GM18907 (cell line): ENCODE data around the gene SMYD3.

Source experiments
- ATAC-seq: cut with Tn5 transposase; IDR thresholded peaks from one replicate; pipeline ENCODE4 v1.9.1; 2021; ENCODE audit warnings: mild to moderate bottlenecking, moderate library complexity; ENCODE audit not compliant: unreplicated experiment

The SMYD3 gene

DNA sequence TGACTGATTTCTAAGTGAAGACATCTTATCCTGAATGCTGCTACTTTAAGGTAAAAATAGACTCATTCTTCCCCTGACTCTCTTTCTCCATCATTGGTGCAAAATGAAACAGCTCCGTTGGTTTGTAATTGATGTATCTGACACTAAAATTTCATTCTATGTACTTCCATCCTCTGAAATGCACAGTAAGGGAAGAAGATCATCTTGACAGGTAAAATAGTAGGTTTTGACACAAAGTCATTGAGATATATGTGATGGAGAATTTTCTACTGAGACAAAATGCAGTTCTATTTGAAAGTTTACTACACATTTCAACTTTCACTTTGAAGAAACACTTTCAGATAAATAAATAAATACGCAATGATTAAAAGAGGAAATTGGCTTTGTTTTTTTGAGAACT, 348.9 kb downstream of the SMYD3 start:
- no peak for ATAC-seq

DNA sequence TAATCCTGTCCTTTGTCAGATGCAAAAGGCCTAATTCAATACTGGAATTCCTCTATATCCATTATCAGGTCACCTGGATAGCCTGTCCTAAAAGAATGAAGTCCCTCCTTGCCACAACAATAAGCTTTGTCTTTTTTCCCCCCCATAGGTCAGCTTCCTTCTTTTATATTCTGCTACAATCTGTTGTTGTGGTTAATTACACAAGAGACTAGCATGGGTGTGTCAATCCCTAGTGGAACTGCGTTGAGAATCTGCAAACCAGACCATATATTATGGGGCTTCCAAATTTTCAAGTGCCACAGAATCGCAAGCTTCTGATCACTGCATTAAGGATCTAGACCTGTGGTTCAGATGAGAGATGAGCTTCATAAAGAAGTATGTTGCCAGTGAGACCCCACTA, 349.6 kb downstream of the SMYD3 start:
- no peak for ATAC-seq

DNA sequence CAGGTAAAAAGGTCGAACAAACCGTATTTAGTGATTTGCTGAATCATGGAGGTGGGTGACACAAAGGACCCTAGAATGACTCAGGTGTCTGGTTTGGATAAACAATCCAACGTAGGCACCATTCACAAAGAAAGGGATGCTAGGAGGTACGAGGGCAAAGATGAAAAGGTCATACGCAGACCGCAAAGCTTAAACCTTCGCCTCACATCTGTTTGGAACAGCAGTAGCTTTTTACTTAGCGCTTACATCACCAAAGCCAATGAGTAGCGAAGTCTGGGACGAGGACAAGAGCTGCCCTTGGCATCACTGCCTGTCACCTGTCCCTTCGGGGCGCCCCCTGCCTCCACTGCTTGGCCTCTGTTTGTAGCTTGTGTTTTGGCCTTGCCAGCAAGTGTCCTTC, 350.2 kb downstream of the SMYD3 start:
- no peak for ATAC-seq

DNA sequence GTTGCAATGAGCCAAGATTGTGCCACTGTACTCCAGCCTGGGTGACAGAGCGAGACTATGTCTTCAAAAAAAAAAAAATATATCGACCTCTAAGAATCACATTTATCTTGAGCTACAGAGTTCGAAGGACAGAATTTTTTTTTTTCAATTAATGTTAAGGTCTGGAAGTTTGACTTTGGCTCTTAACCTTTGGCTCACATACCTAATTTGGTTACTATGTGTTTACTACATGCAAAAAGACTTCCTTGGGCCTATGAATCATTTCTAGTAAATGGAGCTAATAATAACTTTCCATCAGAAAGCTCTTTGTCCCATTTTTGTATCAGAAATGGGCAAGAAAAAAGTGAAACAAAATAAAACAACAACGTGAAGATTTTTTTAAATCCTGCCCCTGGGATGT, 351.2 kb downstream of the SMYD3 start:
- ATAC-seq = no peak

DNA sequence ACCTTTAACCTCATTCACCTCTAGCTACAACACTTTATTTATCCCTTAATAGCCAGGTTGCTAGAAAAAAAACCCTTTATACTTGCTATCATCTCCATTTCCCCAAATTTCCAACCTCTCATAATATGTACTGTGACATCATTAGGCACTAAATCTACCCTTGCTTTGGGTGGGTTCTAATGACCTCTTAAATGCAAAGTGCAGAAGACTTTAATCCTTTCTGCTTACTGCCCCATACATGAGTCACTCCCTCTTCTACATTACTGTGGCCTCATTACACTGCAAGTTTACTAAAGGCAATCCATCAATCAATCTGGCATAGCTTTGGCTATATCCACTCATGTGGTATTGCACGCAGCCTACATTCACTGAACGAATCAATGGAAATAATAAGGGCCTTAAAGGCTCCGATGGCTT, 353.3 kb downstream of the SMYD3 start:
- no peak for ATAC-seq

DNA sequence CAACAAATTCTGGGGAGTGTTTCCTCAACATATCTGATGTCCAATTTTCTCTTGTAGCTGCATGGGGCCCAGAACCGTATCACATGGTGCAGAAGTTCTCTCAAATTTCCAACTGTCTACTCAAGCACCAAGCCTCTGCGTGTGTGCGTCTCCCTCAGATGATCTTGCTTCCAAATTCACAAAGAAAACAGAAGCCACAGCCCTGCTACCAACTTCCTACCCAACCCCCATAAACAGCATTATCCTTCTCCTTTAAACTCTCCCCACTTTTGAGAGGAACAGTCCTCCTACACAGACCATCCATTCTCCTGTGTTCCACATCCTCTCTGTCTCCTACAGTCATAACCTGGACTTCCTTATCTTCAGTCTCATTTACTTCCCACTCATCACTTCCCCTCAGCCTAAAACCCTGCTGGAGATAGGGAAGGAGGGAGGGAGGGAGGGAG, 354.1 kb downstream of the SMYD3 start:
- ATAC-seq = no peak

DNA sequence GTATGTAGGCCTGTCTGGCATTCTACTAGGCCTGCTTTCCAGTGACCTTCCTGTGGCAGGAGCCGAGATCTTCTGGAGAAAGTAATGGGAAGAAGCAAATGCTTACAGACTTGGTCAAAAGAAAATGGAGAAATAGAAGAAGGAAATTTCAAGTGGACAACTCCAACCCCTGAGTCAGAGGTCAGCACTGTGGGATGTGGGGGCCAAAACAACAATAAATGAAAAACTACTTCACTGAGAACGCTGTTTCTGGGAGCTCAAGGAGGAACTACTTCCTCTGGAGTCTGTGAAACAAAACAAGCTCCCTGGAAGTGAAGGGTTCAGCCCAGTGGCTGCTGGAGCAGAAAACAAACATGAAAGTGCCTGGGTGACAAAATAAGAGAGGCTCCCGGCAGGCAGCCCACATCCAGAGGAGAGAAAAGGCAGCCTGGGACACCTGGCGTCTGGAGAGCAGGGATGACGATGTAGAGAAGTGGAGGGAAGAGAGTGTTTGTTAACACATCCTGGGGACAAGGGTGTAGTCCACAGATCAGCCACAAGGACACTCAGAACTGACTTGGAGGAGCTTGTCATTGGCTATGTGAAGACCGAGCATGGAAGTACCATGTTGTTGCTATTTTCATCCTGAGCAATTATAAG, 355.2 kb downstream of the SMYD3 start:
- no peak for ATAC-seq

DNA sequence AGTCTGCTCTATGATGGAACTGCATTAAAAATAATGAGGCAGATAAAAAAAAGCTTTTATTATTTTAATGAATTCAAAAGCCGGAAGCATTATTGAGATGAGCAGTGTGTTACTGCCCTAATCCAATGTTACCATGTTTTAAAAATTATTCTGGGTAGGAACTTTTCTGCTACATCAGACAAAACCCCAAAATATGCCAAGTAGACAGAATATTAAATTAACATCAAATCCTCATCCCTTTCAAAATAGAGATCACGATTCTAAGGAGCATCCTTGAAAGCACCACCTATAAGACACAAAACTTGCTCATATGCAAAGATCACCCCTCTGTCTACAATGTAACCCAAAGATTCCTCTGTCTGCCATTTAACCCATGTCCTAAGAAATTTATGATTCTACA, 357.5 kb downstream of the SMYD3 start:
- no peak for ATAC-seq

DNA sequence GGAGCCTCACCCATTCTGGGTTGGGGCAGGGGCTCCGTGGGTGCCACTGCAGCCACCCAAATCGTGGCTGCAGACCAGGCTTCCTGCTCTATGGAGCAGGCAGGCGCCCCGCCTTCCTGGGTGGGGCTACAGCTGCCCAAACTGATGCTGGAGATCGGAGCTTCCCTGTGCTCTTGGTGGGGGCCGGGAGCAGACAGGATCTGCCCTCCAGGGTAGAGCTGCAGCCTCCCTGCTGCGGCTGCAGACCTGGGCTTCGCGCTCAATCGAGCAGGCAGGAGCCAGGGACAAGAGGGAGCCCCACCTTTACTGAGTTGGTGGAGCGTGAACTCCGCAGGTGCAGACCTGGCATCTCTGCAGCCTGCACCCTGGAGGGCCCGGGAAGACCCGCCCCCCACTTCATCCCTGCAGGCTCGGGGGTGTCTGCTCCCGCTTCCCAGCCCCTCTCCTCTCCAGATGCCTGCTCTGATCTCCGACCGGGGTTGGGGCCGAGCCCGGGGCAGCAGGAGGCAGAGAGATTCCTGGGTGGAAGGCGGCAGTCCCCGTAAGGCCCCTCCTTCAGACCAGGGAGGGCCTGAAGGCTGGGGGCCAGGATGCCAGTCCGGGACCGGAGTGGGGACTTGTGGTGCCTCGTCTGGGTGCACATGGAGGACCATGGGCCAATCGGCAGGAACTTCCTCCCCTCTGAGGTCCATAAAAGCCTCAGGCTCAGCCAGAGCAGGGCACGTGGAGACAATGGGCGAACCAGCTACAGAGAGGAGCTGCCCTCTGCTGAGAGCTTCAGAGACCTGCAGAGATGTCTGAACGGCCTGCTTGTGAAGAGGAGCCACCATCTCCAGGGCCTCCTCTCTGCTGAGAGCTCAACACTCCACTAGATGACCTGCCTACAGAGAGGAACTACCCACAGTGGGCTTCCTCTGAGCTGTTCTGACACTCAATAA, 359.3 kb downstream of the SMYD3 start:
- no peak for ATAC-seq

DNA sequence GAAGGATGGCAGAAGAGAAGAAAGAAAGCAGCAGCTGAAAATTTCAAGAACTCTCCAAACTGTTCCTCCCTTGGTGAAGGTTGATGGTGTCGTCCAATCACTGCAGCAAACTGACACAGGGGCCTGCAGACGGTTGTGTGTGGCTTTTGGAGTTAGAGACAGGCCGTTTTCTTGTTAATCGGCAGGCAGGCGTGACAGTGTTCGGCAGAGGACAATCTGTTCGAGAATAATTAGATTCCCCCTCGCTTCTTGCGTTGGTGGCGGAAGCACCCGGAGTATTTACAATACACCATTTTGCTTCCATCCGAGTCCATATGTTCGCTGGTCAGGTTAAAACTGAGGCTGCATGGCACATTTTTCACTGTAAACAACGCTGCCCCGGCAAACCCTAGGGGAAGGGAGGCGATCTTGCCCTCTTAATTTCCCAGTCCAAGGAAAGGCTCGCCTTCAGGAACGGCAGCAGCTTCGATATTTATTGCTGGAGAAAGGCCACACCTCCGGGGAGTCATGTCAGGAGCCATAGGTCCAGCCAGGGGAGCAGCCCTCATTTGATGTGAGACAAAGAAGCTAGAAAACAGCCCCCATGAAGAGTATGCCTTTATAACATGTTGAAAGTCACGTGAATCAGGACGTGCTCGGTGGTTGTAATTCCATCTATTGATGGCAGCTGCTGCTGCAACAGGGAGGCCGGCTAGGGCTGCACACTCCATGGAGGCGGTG, 360.1 kb downstream of the SMYD3 start:
- ATAC-seq = no peak

DNA sequence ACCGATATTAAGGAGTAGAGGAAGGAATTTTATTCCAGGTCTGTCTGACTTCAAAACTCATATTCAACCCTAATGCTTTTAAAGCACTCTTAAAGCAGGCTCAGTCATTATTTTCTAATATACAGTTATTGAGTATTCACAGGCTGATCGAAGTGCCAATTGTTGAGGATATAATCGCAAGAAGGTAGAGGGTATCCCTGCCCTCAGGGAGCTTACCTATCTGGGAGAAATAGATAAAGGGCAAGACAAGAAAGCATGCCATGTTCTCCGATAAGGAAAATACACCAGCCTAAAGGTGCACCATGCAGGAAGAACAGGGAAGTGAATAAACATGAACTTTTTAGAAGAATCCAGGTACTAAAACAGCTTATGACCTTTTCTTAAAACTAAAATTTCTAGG, 361.2 kb downstream of the SMYD3 start:
- ATAC-seq = no peak

DNA sequence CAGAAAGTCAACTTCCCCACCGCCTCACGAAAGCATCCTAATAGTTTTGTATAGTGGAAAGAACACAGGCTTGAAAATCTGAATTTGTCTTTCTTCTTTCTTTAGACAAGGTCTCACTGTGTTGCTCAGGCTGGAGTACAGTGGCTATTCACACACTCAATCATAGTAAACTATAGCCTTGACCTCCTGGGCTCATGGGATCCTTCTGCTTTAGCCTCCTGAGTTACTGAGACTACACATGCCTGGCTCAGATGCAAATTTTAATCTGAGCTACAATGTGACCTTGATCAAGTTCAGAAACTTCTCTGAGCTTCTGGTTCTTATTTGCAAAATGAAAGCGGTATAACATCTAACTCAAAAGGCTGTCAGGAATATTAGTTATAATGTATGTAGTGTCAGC, 362.1 kb downstream of the SMYD3 start:
- no peak for ATAC-seq

DNA sequence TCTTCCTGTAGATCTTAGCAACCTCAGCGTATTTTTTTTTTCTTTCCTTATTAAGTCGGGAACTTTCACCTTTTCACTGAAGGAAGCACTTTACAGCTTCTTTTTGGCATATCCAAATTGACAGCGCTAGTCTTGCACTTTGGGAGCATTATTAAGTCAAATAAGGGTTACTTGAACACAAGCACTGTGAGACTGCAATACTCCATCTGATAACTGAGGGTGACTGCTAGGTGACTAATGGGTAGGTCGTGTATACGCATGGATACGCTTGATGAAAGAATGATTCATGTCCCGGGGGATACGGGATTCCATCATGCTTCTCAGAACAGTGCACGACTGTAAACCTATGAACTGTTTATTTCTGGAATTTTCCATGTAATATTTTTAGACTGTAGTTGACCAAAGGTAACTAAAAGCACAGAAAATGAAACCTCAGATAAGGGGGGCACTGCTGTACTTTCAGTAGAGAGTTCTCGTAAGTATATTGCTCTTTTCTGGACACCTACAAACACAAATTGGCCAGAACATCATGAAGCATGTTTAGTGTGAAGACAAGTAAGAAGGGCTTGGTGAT, 364.7 kb downstream of the SMYD3 start:
- no peak for ATAC-seq

DNA sequence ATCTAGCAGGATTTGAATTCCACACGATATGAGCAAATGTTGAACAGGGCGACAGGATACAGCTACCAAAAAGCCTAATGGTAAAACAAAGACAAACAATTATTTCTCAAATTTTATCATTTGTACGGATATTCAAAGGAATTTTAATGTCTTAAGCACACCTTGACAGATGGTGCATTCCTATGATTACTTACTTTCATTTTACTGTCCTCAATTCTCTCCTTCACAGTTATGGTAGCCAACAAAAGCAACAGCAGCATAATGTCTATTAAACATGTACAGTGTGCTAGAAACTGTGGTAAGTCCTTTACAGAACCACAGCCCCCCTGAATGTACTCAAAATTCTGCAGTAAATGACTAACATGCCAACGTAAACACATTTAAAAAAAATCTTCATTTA, 365.8 kb downstream of the SMYD3 start:
- no peak for ATAC-seq

DNA sequence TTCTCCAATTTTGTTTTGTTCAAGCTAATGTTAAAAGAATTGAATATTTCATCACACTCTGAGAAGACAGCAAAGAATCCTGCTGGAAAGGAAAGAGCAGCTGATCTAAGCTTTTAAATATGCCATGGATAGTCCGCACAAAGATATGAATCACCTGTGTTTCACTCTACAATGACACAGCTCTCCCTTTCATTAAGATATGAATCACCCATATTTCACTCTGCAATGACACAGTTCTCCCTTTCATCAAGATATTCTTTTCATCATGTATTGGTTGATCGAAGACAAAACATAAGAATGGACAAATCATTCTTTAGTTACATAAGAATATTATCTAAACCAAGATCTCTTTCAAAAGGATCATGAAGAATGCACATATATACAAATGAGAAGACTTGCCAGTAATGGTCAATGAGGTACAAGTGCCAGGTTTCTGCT, 367.3 kb downstream of the SMYD3 start:
- ATAC-seq = no peak

DNA sequence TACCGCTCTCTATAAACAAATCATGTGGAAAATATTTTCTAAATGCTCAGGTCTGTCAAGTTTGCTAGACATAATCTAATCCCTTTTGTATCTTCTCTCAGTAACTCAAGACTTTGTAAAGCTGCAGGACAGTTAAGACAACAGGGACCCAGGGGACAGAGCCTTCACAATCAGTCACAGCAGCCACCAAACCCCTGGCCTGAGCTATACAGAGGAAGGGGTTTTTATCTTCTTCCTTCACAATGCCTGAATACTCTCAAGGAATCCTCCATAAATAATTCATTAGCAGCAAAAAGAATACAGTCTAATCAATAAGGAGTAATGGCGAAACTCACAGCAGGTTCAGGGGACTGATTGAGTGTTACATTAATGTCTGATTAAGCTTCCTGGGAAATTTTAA, 368.3 kb downstream of the SMYD3 start:
- ATAC-seq = no peak

DNA sequence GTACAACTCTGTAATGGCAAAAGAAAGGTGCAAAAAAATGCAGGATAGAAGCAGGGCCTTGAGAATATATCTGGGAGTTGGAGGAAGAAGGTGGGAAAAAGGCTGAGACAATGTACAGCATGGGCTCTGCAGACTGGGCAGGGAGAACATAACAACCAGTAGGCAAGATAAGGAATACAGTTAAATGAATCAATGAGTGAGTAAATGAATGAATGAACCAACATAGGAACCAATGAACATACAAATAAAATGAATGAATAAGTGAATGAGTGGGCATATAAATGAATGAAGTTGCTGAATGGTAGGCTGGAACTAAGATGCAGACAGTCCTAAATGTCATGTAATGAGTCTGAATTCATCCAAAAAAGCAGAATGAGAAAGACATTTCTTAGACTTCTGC, 370.6 kb downstream of the SMYD3 start:
- no peak for ATAC-seq

DNA sequence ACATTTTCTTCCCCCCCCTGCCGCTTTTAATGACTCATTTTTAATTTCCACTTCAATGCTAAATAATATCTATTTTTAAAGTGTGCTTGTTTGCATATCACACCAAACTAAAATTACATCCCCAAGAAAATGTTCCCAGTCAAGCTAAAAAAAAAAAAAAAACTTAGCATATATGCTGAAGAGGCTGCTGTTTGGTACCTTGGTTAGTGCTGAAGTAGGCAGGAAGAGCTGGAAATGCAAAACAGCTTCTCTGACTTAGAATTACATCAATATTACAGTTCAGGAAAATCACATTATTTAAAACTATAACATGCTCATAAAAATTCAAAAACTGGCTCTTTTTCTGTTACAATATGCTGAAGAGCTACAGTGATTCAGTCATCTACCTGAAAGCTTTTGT, 372.3 kb downstream of the SMYD3 start:
- no peak for ATAC-seq

DNA sequence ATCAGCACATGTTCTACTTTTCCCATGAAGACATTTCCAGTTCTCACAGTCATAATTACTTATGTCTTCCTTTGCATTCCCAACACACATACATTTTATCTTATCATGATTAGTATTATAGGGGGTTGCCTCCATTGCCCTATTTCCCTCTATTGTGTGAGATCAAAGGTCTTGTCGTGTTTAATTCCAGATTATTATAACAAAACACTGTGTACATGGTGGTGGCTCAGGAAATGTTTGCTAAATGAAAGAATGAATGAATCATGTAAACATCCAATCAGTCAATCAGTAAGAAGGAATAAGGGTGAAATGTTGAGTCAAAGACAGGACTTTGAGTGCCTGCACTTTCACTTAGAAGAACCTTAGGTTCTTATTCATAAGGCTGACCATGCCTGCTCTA, 376.0 kb downstream of the SMYD3 start:
- ATAC-seq = no peak

DNA sequence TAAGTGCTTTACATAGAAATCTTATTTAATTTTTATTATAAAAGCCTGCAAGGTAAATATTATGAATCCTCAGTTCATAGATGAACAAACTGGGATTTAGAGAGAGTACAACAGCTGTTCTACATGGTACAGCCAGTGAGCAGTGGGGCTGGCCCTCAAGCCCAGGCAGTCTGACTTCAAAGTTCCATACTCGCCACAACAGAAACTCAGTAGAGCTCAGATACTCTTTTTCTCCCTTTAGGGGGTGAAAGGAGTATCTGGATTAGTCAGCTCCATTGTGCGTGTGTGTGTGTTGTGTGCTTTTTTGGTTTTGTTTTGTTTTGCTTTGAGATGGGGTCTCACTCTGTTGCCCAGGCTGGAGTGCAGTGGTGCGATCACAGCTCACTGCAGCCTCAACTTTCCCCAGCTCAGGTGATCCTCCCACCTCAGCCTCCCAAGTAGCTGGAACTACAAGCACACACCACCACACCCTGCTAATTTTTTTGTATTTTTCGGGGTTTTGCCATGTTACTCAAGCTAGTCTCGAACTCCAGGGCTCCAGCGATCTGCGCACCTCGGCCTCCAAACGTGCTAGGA, 378.5 kb downstream of the SMYD3 start:
- no peak for ATAC-seq

DNA sequence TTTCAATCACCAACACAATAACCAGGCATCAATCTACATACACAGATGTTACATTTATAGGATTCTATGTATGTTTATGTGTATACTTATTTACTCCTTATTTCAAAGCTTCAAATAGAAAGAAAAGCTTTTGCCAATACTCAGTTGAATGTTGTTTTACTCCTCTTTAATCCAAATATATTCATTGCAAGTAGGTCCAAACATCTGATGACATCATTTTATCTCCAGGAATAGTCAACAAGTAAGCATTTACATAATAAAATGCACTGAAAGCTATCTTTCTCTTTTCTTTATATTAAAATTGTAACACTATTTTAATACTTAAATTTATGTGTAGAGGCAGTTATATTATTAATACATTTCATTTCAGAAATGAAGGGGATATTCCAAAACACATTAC, 380.5 kb downstream of the SMYD3 start:
- no peak for ATAC-seq
